Activated CD8-positive, alpha-beta memory T cell treated with anti-CD3 and anti-CD28 coated beads, Interleukin-2, amount 50 U/mL, for 4 hours (primary cell): ENCODE data around the gene GTF2IRD1.

Experiments used
- DNase-seq: peaks from one replicate; pipeline ENCODE4 v3.0.0-alpha.2; 2020

GTF2IRD1 gene

GRCh38 chr7:74570533-74571156 is 116.9 kb downstream of the GTF2IRD1 start:
- no peak for DNase-seq

- DNase-seq: no peak
Observed at GRCh38 chr7:74572301-74572979, 118.7 kb downstream of the GTF2IRD1 start.

DNA sequence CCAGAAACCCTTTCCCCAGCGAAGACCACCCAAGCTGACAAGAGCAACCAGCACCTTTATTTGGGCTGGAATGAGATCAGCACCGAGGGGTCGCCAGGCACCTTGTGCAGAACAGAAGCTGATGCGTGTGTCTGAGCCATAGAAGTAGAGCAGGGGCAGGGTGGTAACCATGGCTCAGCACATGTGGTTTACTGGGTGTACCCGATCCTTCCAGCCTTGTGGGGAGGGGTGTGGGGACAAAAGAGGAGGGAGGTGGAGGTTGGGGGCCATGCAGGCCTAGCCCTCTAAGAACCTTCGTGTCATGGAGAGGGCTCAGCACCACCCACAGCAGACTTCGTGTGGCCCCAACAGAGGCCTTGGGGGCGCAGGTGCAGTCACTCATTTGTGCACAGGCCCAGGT is 119.8 kb downstream of the GTF2IRD1 start:
- no peak for DNase-seq

DNA sequence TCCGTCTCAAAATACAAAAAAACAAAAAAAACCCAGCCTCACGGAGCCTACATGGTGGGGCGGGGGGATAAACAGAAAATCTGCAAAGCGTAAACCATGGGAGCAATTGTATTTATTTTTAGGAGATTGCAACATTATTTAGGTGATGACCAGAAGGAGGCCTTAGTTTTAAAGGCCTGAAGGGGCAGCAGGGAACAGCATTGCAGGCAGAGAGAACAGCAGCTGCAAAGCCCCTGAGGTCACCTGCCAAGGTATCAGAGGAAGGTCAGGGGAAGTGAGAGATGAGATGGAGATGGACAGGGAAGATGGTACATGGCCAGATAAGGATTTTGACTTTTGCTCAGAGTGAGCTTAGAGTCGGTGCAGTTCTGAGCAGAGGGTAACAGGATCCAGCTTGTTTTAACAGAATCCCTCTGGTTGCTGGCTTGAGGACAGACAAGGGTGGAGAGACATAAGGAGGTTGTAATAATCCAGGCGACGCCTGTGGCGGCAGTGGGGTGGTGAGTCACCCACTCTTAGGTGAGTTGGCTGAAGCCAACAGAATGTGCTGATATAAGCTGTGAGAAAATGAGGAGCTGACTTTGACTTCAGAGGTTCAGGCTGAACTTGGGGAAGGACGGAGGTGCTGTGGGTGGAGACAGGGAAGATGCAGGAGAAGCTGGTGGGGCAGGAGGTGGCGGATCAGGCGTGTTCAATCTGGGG is 121.5 kb downstream of the GTF2IRD1 start:
- no peak for DNase-seq

- DNase-seq: no peak
Observed at GRCh38 chr7:74575811-74576210, 122.1 kb downstream of the GTF2IRD1 start.

DNA sequence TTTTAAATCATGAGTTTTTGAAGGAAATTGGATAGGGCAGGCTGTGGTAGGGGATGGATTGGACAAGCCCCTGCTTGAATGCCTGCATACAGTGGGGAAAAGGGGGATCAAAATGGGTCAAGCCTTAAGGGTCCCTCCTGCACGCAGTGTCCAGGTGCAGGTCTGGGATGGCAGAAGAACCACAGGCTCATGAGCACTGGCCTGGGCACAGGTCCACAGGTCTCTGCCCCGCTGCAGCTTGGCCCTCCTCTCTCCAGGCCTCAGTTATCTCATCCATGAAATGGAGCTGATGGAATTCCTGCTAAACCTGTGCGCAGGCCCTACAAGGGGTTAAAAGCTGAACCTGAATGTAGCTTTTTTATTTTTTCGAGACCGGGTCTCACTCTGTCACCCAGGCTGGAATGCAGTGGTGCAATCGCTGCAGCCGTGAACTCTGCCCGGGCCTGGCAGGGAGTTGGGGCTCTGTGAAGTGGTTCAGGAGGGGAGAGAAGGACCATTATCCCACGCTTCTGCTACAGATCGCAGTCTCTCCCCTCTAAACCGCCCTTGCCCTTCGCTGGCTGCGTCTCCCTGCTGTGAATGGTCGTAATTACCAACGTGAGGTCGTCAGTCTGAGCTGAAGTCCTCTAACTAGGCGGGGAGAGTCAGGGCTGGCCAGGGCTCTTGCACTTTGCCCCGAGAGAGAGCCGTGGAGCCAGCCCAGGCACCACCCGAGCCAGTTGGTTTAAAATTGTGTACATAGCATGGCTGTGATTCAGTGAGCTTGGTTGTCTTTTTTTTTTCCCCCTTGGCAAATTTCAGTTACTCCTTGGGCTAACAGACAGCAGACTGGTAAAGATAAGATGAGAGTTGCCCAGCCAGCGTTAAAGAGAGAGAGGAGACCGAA is 126.3 kb downstream of the GTF2IRD1 start:
- no peak for DNase-seq

- DNase-seq: no peak
Observed at GRCh38 chr7:74581916-74582440, 128.3 kb downstream of the GTF2IRD1 start.

GRCh38 chr7:74582447-74583039 is 128.8 kb downstream of the GTF2IRD1 start:
- DNase-seq: no peak

- no peak for DNase-seq
Observed at GRCh38 chr7:74583630-74584029, 129.9 kb downstream of the GTF2IRD1 start.

- DNase-seq: no peak
Observed at GRCh38 chr7:74584160-74584954, 130.7 kb downstream of the GTF2IRD1 start.

GRCh38 chr7:74585844-74586243 is 132.1 kb downstream of the GTF2IRD1 start:
- DNase-seq: no peak

- no peak for DNase-seq
Observed at GRCh38 chr7:74586258-74587175, 132.8 kb downstream of the GTF2IRD1 start.

DNA sequence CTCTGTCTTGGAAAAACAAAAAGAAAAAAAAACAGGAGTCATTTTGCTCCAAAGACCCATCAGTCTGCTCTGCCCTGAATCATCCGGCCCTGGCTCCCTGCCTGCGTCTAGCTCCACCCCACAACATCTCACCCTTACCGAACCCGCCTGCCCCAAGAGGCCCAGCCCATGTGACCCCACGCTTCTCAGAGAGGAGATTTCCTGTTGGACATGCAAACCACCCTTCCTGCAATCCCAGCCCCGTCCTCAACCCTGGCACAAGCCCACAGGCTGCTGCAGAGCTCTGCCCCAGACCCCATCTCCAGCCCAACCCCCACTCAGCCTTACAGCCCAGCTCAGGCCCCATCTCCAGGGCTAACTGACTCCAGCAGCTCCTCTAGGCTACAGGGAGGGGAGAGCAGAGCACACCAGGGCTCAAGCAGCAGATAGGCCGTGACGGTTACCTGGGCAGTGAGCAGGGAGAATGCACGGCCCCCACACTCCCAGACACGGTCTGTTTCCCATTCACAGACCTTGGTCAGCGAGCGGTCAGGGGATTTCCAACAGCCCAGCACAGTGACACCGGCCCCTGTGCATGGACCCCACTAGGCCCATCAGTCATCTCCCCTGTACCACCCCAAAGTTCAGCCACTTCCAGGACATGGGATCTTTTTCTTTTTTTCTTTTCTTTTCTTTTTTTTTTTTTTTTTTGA is 133.9 kb downstream of the GTF2IRD1 start:
- no peak for DNase-seq

- DNase-seq: no peak
Observed at GRCh38 chr7:74590813-74591212, 137.1 kb downstream of the GTF2IRD1 start.

GRCh38 chr7:74598558-74598957 is 144.9 kb downstream of the GTF2IRD1 start:
- no peak for DNase-seq

DNA sequence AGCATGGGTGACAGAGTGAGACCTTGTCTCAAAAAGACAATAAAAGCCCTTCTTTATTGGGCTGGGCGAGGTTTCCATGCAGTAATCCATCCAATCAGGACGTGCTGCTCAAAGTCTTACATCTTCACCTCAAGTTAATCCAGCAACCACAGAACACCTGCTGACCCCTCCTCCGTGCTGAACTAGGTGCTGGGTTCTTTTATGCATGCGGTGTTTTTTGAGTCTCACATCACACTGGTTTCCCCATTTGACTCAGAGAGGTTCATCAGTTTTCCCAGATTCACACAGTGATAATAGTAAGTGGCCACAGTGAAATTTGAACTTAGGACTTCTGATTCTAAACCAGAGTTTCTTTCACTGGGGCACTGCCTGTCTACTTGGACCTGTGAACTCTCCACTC is 145.5 kb downstream of the GTF2IRD1 start:
- DNase-seq: no peak

DNA sequence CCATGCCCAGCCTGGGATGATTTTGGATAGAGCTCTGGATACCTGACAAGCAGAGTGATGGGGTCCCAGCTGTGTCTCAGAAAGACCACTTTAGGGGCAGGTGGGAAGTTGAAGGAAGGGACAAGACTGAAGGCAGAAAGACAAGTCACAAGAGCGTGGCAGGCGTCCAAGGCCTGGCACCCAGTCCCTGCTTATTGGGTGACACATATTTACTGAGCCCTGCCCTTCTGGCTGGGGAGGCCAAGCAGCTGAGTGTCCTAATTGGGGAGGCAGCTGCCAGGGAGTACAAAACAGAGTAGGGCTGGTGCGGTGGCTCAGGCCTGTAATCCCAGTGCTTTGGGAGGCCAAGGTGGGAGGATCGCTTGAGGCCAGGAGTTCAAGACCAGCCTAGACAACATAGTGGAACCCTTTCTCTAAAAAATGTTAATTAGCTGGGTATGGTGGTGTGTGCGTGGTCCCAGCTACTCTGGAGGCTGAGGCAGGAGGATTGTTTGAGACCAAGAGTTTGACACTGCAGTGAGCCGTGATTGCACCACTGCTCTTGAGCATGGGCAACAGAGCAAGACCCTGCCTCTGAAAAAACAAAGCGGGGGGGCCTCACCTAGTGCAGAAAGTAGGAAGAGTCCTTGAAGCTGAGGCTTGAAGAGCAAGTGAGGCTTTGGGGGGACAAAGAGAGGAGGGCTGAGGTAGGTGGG is 150.8 kb downstream of the GTF2IRD1 start:
- DNase-seq: no peak

GRCh38 chr7:74606101-74606908 is 152.6 kb downstream of the GTF2IRD1 start:
- peak; percentile 39 for DNase-seq
